C4-2B (cell line): ENCODE measurements around the gene SEL1L2.

ENCODE experiments used
- CTCF ChIP-seq: fragments of 450-650 bp; conservative IDR thresholded peaks from 2 replicates; pipeline ENCODE4 v1.5.1; 2017; ENCODE audit warnings: mild to moderate bottlenecking
- ZFX ChIP-seq: fragments of 450-650 bp; IDR thresholded peaks from 2 replicates; pipeline ENCODE4 v1.6.1; 2017

GRCh38 chr20:14012671-14013070 is 22.3 kb upstream of the SEL1L2 start:
- TF ChIP-seq ZFX (no peak), CTCF (no peak)
